Activated CD8-positive, alpha-beta memory T cell treated with anti-CD3 and anti-CD28 coated beads for 4 hours (primary cell): ENCODE data around the gene MRGPRX4.

Experiments used
- DNase-seq, 2 donors: peaks; one replicate each; pipeline ENCODE4 v3.0.0-alpha.2; 2020; ENCODE audit warnings: low read depth in 2 of 2

The MRGPRX4 gene

DNA sequence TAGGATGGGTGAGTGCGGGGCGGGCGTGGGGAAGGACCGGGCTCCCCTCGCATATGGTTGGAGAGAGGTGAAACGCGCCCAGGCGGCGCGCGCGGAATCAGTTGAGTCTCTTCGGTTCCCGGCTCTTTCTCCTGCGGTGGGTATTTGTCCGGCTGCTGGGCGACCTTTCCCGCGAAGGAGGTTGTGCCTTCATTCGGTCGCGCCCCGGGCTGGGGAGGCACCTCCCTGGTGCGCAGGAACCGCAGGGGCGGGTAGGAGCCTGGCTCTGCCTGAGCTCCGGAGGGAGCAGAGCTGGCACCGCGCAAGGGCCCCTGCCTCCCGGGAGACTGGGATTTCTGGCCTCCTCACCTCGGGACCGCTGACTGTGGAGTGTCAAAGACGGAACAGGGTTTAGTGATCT lies 36.4 kb downstream of the MRGPRX4 start:
- no peak for DNase-seq

DNA sequence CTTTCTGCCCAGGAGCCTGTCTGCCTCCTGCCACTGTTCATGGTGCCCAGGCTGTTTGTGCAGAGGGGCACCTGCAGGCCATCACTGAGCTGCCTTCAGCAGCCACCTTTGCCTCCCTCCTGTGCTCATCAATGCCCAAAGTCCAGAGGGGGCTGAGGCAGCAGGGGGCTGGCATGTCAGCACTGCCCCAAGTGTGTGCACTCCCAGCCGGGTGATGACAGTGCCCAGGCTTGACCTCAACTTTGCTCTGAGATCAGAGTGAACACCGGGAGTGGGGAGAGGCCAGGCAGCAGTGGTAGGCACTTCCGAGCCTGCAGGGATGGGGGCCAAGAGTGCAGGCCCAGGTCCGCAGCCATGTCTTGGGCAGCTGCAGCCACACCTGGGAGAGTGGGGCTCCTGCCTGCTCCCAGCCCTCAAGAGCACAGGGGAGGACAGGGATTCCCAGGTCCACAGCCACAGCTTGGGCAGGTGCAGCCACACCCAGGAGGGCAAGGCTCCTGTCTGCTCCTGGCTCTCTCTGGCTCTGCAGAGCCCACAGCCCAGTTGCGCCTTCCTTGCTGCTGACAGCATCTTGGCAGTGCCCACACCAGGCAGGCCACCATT lies 48.7 kb downstream of the MRGPRX4 start:
- no peak for DNase-seq

DNA sequence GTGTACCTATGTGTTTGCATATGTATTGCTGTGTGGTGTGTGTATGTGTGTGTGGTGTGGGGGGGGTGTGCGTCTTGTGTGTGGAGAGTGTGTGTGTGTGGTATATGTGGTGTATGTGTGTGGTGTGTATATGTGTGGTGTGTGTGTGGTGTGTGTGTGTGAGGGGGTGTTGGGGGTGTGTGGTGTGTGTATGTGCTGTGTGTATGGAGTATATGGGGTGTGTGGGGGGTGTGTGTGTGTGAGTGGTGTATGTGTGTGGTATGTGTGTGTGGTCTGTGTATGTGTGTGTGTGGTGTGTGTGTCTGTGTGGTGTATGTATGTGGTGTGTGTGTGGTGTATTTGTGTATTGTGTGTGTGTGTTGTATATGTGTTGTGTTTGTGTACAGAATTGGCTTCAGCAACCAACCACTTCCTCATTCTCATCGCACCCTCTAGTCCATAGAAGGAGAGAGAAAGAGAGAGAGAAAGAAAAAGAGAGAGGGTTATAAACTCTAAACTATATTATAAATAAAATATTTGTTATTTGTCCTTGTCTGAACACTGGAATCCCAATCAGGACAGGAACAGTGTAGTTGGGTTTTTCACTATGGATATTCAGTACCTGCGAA lies 50.3 kb downstream of the MRGPRX4 start:
- DNase-seq, result no peak
